NCI-H1105 treated with DMSO at 0.1 percent for 48 hours (cell line): ENCODE data around the gene EOLA2.
"Not testable (repeated sequence)": the region's sequence is repeated elsewhere in the genome, so short reads cannot be mapped to it uniquely, and the experiment has no call there.

Experiments used
- DNase-seq: peaks from one replicate; lab custom pipeline; 2025; lab: John Stamatoyannopoulos, UW

Gene EOLA2

DNA sequence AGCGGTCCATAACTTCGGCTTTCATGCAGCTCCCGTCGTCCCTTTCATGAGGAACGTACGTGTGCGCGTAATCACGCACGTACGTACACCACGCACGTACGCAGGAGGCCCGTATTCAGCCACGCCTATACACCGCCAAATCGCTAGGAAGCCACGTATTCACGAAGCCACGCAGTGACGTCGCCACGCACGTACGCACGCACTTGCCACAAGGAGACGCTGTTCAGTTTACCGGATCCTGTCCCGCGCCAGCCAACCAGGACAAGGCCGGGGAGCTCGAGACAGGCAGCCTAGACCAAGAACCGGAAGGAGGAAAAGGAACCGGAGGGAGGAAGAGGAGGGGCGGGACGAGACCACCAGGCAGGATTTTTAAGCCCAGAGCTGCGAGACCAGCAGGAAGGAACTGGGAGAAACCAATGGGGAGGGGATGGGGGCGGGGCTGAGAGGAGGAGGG lies at the start of gene EOLA2:
Gene EOLA2 (minus strand): TSS at position 65 of the 454 bp plus-strand sequence. CDS start 4,617 bp downstream, outside the sequence.
- peak; percentile 99 for DNase-seq

DNA sequence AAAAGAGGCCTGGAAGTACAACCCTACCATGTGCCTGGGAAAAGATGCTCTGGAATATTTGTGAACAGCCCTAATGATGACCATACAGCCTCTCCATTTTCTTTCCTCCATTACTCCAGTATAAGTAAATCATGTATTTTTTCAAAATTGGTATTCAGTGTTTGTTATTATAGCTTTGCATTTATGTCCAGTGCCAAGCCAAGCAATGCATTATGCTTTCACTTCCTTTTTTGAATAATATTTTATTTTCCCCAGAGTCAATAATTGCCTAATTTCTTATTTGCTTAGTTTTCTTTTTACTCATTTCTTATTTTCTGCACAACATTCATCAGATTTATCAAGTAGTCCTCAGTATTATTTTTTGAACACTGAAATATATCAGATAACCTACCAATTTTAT lies 49.3 kb upstream of the EOLA2 start:
- DNase-seq, result no peak

DNA sequence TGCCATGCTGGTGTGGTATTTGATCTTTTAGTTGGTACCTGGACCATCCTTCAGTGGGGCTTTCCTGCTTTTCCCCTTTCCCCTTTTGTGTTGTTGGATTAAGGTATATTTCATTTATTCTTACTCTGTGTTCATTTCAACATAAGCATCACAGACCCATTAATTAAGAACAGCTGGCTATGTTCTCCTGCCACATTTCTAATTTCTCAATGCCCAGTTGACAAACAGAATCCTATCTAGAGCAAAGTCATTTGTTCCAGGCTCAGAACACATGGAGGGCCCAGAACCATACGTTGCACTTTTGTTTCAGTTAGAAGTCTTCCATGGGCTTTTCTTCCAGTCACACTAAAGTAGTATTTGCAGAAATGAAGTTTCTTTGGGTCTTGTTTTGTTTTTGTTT lies 46.1 kb upstream of the EOLA2 start:
- DNase-seq, result no peak

DNA sequence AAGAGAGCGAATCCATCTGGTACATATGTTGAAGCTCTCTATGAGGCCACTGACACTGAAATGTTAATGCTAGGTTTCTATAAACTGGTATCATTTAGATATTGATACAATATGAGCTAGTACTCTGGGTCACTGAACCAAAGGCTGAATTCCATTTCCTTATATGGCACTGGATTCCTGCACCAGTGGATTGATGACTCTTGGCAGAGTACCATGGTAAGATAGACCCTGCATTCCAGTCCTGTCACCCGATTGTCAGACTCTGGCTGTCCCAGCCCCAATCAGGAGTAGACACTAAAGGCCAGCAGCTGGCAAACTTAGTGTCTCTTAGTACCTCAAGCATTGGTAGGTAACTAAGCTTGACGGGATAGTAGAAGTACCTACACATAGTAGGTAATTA lies 44.0 kb upstream of the EOLA2 start:
- no peak for DNase-seq

DNA sequence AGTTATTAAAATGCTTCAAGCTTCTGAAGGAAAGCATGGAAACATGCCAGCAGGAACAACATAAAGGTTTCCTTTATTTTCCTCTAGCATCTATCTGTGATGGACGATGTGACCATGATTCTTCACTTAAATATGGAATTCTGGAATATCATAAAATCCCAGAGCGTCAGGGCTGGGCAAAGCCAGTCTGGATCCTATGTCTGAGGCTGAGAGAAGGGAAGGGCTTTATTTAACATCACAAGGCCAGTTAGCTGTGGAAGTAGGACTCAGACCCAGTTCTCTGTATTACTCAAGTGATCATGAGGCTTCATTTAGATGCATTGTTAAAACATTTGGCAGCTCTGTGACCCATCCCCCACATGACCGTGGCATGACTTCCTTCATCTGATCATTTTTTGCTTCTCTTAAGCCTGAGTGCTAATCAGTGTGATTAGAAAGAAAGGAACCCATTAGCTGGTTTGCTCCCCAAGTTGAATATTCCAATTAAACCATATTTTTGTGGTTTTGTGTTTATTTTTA lies 40.9 kb upstream of the EOLA2 start:
- DNase-seq, result no peak

DNA sequence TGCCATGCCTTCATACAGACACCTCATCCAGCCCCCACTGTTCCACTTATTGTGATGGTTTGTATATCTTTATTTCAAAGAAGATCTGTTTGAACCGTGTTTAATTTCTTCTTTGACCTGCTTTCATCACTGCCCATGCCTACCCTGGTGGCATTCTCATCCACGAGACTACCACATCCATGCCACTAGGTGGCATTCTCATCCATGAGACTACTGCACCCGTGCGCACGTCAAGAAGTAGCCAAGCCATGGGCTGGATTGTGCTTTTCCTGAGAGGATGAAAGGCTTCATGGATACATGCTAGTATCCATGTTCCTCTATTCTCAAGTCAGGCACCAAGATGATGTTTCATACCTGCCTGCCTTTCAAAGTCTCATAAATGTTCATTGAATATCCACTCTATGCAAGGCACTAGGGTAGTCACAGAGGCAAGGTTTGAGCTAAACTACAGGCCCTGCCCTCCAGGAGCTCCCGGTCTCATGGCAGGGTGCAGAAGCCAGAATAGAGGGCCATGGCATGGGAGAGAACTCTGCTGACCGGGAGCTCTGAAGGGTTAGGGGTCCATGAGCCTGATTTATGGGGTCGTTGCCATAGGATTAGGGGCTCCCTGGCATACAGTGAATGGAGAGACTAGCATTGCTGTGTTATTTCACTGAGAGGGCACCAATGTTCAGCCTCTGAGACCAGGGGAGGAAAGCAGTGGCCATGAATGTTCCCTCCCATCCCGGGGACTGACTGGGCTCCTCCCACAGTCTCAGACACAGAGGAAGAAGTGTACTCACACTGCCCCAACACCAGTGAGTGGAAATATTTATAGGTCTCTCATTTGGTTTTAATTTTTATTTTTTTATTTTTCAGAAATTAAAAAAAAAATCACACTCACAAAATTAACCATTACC lies 24.8 kb upstream of the EOLA2 start:
- DNase-seq, result peak; percentile 53

DNA sequence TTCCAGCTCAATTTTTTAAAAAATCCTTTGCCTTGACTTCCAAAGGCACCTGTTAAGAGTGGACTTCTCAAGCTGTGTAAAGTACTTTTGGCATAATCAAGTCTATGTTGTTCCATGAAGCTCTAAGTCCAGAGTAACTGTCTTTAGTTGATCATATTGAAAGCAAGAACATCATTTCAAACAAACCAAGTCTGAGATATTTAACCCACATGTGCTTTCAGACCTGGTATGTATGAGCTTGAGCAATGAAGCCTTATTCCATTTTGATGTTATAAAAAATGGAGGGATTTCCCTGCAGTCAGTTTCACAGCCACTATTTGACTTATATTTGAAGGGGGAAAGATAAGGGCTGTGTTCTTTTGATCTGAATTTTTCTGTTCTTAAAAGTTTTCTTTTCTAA lies 23.7 kb upstream of the EOLA2 start:
- no peak for DNase-seq

DNA sequence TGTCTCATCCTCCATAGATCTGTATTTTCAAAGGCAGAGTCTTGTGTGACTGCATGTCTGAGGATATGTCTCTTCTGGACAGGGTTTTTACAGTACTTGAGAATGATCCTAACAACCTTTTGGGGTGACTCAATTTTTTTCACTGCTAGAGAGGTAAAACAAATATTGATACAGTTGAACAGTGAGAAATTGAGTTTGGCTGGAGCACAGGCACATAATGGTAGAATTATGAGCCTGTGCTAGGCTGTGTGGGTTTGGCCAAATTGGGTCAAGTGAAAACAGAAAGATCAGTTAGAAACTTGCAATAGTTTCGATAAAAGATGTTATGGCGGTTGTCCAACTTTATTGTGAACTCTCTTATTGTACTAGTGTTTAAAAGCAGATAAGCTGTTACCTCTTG lies 23.3 kb upstream of the EOLA2 start:
- no peak for DNase-seq

DNA sequence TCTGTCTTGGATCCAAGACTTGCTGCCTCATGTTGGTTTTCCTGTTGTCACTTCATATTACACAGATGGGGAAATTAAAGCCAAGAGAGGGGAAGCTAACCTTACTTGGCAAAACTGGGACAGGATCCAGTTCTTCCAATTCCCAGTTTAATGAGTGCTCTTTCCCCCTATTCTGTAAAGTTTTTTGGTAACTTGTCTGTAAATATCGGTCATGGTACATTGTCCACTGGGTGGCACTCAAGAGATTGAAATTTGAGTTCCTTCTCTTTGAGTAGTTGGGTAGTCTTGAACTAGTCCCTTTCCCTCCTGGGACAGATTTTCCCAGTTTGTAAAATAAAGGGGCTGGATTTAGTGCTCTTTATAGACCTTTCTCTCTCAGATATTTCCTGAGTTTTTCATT lies 12.4 kb upstream of the EOLA2 start:
- peak; percentile 53 for DNase-seq

DNA sequence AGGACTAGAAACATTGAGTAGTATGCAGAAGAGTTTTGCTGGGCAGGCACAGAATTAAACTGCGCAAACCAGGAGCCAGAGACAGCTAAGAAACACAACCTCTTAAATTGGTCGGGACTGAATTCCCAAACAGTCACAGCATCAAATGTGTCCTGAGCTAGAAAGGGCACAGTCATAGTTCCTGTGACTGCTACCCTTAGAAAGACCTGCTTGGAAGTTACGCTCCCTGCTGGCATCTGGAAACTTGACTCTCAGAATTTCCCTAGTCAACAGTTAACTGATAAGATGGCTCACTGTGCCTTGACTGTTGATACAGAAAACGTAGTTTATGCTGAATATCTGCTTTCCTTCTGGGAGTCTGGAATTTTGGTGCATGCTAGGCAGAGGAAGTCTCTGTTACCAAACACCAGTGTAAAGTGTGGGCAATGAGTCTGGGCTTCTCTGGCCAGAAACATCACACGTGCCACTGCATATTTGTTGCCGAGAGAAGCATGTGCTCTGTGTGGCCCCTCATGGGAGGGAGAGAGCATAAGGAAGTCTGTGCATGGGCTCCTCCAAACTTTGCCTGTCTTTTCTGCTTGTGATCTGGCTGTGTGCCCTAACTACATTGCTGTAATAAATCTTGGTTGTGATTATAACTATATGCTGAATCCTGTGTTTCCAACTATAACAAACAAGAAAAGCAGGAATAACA lies 11.6 kb upstream of the EOLA2 start:
- no peak for DNase-seq

DNA sequence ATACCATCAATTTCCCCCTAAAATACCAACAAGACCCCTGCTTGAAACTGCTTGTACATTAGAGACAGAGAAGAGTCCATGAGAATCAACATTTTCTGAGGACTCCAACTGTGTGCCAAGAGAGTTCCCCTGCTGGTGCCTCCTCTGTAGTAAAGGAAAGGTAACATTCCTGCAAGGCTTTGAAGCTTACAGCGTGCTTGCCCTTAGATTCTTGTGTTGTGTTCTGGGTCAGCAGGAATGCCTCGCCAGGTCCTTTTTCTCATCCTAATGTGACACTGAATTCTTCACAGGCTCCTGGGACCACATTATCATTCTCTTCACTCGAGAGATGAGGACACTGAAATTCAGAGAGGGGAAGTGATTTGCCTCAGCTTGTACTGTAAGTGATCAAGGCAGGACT lies 9.7 kb upstream of the EOLA2 start:
- DNase-seq, result no peak

DNA sequence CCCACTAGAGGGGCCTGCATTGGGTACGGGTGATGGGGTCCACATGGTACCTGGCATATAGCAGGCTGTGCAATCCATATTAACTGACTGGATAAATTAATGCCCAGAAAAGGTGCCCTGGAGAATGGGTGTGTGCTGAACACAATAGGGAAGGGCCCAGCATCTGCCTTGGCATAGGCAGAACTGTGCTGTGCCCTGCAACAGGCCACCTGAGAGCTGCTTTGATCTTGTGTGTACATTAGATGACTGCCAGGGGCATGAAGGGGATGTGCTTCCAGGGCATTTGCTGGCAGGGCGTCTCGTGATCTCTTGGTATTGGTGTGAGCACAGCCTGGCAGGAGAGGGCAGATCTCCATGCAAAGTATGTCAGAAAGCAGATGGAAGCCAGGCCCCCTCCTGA lies 8.6 kb upstream of the EOLA2 start:
- DNase-seq, result not testable (repeated sequence)

DNA sequence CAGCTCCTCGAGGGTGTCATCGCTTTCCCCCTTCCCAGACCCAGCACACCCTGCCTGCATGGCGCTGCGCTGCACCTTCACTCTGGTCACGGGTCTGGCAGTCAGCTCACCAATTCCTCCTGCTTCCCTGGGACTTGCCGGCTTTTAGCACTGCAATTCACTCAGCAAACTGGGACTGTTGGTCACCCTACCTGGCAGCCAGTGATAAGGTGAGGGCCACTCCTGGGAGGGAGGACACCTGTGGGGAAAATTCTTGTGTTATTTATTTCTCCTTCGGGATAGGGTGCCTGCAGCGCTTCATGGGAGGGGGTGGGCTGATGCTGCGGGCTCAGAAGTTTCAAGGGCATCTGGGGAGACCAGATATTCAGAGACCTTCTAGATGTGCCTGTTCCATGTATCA lies 7.5 kb upstream of the EOLA2 start:
- not testable (repeated sequence) for DNase-seq

DNA sequence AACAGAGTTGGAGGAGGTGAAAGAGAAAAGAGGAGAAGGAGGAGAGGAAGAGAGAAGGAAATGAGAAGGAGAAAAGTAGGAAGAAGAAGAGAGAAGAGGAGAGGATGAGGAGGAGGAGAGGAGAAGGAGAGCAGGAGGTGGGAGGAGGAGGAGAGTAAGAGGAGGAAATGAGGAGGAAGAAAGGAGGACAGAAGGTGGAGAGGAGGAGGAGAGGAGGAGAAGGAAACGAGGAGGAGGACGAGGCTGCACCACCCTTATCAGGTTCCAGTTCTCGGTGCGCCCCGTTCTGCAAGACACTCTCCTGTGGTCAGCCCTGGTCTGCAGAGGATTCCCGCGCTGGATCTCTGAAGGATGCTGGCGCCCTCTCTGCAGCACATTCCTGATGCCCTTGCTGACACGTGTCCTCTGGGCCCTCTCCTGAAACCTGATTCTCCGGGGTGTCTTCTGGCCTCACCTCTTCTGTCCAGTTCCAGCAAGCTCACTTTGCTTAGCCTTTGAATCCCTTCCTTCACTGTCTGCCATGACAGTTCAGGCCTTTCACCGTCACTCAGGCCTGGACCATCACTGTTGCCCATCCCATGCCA lies 6.9 kb upstream of the EOLA2 start:
- DNase-seq, result not testable (repeated sequence)

DNA sequence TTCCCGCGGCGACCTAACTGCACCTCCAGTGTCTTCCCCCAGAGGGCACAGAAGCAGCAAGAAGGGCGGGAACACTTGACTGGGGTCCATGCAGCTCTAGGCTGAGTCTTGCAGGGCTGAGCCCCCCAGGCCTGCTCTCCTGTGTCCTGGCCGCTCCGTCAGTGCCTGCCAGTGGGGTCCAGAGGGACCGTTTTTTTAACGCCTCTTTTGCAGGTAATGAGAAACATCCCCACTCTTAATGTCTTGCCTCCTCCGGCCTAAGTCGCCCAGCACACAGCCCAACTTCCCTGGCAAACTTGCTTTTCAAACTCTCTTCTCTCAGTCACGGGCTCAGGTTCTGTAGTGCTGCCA lies 2.4 kb upstream of the EOLA2 start:
- DNase-seq, result not testable (repeated sequence)

DNA sequence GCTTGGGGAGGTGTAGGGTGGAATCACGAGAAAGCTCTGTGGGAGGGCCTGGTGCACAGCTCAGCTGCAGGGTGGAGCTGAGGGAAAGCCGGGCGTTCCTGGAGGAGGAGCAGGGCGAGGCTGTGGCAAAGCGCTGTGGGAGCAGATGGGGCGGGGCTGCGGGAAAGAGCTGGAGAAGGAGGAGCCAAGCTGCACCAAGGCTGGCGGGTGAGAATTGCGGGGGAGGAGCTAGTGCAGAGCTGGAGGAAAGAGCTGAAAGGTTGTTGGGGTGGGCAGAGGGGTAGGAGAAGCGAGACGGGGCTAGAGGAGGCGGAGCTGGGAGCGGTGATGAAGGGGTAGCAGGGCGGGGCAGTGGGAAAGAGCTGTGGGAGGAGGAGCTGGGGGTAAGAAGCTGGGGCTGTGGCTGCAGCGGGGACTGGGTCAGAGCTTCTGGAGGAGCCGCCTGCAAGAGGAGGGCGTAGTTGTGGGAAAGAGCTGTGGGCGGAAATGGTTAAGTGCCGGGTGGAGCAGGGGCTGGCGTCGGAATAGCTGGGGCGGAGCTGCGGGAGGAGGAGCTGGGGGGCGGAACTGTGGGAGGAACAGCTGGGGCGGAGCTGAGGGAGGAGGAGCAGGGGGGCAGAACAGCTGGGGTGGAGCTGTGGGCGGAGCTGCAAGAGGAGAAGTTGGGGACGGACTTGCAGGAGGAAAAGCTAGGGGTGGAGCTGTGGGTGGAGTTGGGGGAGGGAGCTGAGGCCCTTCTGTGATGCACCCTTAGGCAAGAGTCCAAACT lies 1.8 kb upstream of the EOLA2 start:
- DNase-seq, result peak; percentile 98

DNA sequence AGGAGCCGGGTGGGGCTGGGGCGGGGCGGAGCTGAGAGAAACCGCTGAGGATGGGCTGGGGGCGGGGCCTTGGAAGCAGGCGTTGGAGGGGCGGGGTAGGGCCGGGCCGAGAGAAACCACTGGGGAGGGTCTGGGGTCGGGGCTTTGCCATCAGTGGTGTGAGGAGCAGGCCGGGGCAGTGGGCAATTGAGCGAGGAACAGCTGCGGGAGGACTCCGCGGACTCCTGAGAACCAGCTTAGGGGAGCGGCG lies 1.3 kb upstream of the EOLA2 start:
- DNase-seq, result no peak

DNA sequence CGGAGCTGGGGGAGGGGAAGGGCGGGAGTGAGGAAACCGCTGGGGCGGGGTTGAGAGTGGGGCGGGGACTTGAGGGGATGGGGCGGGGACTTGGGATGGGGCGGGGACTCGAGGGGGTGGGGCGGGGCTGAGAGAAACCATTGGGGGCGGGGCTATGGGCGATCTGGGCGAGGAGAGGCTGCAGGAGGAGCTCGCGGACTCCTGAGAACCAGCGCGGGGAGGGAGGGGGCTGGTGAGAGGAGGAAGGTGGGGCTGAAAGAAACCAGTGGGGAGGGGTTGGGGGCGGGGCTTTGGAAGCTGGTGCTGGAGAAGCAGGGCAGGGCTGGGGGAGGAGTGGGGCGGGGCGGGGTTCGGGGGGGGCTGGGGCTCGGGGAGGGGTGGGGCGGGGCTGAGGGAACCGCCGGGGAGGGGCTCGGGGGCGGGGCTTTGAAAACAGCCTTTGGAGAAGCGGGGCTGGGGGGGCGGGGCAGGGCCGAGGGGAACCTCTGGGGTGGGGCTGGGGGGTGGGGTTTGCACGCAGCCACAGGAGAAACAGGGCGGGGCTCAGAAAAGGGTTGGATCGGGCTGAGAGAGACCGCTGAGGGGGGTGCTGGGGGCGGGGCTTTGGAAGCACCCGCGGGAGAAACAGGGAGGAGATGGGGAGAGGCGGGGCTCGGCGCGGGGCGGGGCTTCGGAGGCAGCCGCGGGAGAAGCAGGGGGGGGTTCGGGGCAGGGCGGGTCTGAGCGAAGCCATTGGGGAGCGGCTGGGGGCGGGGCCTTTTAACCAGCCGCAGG lies 777 bp upstream of the EOLA2 start:
- DNase-seq, result peak; percentile 92

DNA sequence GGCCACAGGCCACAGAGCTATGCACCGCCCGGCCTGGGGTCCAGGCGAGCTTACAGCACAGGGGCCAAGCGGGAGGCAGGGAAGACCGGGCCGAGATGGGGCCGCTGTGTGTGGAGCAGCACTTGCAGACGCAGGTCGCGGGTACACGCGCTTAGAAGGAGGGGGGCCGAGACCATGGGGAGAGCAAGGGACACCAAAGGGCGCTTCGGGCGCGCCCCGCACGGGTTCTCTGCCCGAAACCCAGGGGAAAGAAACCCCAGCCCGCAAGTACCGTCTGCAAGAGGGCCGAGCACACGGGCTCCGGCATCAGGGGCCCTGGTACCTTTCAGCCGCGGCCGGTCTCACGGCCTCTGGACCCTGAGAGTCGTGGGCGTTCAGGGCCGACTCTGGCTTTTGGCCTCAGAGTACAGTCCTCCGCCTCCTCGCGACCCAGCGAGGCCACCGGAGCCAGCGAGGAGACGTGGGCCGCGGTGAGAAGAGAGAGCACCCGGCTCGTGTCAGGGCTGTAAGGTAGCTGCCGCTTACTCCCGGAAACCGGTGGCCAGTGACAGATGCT lies 342 bp downstream of the EOLA2 start:
- no peak for DNase-seq

DNA sequence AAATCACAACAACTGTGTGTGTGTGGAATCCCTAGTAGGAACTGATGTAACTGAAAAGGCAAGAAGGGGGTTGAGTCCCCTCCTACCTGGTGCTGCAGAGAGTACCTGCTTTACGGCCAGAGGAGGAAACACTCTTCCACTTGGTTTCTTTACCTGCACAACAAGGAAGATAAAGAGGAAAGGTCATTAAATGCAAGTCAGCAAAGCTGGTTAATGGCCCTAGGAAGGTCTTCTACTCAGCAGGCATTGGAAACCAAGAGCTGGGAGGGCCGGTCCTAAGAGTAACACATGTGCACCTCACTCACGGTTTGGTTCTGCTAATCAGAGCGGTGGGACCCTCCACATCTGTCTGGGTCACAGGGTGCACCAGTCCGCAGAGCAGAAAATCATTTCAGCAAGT lies 963 bp downstream of the EOLA2 start:
- not testable (repeated sequence) for DNase-seq

DNA sequence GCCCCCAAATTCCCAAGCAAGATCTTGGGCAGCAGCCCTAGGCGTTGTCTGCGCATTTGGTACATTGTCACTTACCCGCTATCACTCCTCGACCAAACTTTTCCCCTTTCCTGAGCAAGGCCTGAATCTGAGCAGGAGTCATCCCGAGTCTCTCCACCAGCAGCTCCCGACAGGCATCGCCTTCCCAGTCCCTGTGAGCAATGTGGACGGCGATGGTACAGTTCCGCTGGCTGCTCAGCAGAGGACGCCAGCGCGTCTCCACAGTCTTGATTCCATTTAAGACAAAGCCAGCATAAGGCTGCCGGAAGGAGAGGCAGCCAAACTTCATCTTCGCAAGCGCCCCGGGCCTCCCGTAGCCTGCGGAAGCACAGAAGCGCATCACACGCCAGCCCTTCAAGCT lies 4.7 kb downstream of the EOLA2 start:
- not testable (repeated sequence) for DNase-seq
